Thymus (tissue), 11 donors: ENCODE results near the gene STK38L. TPM values are rescaled to one million over a fixed set of nuclear protein-coding genes. Genes with fewer than 3 reads are reported as not detected.
A peak's percentile ranks its signal among the peaks of the same experiment; 100 is the strongest.

Experiments
- DNase-seq, 9 donors: peaks; one replicate each; pipeline ENCODE4 v3.0.0-alpha.2; 2013; ENCODE audit warnings: low spot score in 9 of 9, low read depth in 6 of 9, missing footprints in 1 of 9
- H3K27ac ChIP-seq, 2 donors: one replicate each; pipeline ENCODE4 v1.5.1; 2013; ENCODE audit warnings: control low read depth in 1 of 2, low read depth in 1 of 2, low read length in 1 of 2, mild to moderate bottlenecking in 1 of 2, moderate library complexity in 1 of 2
- H3K27me3 ChIP-seq, 2 donors: one replicate each; pipeline ENCODE4 v1.5.1; 2013; ENCODE audit warnings: low read length in 1 of 2; ENCODE audit not compliant: control insufficient read depth in 2 of 2, insufficient read depth in 1 of 2
- H3K36me3 ChIP-seq, 2 donors: one replicate each; pipeline ENCODE4 v1.5.1; 2013; ENCODE audit warnings: low read length in 1 of 2, mild to moderate bottlenecking in 1 of 2, moderate library complexity in 1 of 2; ENCODE audit not compliant: control insufficient read depth in 2 of 2, insufficient read depth in 2 of 2
- H3K4me1 ChIP-seq, 2 donors: one replicate each; pipeline ENCODE4 v1.5.1; 2013; ENCODE audit warnings: low read length in 2 of 2; ENCODE audit not compliant: control insufficient read depth in 2 of 2, insufficient read depth in 2 of 2
- H3K4me3 ChIP-seq, 2 donors: one replicate each; pipeline ENCODE4 v1.5.1; 2013; ENCODE audit warnings: low read length in 2 of 2, control low read depth in 1 of 2, mild to moderate bottlenecking in 1 of 2
- H3K9me3 ChIP-seq, 2 donors: one replicate each; pipeline ENCODE4 v1.5.1; 2013; ENCODE audit warnings: low read length in 1 of 2, mild to moderate bottlenecking in 1 of 2; ENCODE audit not compliant: control insufficient read depth in 2 of 2, insufficient read depth in 1 of 2
- WGBS: extraction: QIAGEN DNeasy Blood & Tissue Kit; methylation state at CpG from one replicate; pipeline ENCODE4 v1.1.7; 2013; 5-methylcytosine and 5-hydroxymethylcytosine counted together
- polyA plus RNA-seq: library from polyadenylated mRNA; stranded (reverse); fragments of 200-250 nt; gene quantifications from one replicate; pipeline ENCODE4 v1.2.3, GENCODE V29; 2013
- total RNA-seq: library from RNA; stranded (reverse); fragments of 120-200 nt; gene quantifications from one replicate; pipeline ENCODE4 v1.2.4, GENCODE V29; 2013
- donor health status: healthy.

Gene STK38L
- total and polyA plus RNA-seq, 2 donors: 21.8 to 35.6 TPM

DNA sequence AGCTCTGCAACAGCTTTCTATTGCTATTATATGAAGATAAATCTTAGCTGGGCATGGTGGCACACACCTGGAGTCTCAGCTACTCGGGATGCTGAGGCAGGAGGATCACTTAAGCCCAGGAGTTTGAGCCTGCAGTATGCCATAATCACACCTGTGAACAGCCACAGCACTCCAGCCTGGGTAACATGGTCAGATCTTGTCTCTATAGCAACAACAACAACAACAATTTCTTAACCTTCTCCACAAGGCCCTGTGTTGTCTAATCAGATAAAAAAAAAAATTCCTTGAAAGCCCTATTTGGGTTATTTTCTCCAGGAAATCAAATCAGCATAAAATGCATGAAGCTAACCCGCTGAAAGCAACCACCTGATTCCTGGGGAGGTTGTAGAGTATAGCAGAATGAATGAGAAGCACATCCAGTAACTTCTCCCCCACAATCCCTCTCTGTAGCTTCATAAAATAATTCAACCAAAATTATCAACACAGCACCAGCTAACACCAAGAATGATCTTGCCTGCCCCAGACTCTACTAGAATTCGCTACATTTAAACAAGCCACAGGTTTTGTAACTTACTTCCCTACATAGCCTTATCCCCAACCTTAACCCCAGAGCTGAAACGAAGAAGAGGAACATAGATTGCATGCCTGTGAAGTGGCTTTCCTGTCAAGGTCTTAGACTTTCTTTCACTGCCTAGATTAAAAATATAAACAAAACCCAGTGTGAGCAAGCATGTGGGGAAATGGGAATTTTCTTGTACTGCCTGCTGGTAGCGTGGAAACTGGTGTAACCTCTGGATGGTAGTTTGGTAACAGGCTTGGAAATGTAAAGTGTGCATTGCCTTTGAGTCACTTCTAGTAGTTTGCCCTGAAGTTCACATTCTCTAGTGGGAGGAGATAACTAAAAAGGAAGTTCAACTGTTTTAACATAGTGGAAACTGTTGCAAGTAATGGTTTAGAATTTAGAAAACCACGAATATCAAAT lies 6.0 kb upstream of the STK38L start:
- H3K4me1 ChIP-seq: peaks cover 5 to 17% of the 10 kb centered on the region in 2 donors
- no peak overlapping the region for H3K4me3 ChIP-seq
- H3K27me3 ChIP-seq: no peaks in the 10 kb centered on the region
- WGBS: 48% methylated on average over 6 of the region's 6 CpGs
- no peaks in the 10 kb centered on the region for H3K9me3 ChIP-seq
- H3K36me3 ChIP-seq: no peaks in the 10 kb centered on the region
- peak overlapping the region; percentile 64 to 88 for H3K27ac ChIP-seq
- DNase-seq: peak in 4 of 9 donors; percentile 28 to 76 (median 45)

DNA sequence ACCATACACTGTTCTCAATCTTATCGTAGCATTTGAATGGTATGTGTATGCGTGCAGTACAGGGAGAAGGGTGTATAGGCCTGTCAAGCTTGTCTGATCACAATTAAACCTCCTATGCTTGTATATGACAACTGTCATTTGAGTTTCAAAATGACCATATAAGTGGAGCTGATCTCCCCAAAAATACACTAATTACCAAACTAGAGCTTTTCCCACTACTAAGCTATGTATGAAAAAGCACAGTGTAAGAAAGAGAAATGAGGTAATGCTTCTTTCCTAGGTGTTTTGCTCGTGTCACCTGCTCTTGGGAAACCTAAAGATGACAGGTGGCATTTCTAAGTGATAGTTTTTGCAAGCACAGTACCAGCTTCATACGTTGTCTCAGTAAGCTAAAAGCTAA lies 1.1 kb upstream of the STK38L start:
- no peak overlapping the region for H3K27ac ChIP-seq
- peaks cover 6 to 20% of the 10 kb centered on the region in 2 donors for H3K4me1 ChIP-seq
- no peak overlapping the region for H3K4me3 ChIP-seq
- H3K27me3 ChIP-seq: no peaks in the 10 kb centered on the region
- H3K36me3 ChIP-seq: no peaks in the 10 kb centered on the region
- 97% methylated on average over 4 of the region's 4 CpGs for WGBS
- peaks cover 0 to 5% of the 10 kb centered on the region in 2 donors for H3K9me3 ChIP-seq
- no peak for DNase-seq

DNA sequence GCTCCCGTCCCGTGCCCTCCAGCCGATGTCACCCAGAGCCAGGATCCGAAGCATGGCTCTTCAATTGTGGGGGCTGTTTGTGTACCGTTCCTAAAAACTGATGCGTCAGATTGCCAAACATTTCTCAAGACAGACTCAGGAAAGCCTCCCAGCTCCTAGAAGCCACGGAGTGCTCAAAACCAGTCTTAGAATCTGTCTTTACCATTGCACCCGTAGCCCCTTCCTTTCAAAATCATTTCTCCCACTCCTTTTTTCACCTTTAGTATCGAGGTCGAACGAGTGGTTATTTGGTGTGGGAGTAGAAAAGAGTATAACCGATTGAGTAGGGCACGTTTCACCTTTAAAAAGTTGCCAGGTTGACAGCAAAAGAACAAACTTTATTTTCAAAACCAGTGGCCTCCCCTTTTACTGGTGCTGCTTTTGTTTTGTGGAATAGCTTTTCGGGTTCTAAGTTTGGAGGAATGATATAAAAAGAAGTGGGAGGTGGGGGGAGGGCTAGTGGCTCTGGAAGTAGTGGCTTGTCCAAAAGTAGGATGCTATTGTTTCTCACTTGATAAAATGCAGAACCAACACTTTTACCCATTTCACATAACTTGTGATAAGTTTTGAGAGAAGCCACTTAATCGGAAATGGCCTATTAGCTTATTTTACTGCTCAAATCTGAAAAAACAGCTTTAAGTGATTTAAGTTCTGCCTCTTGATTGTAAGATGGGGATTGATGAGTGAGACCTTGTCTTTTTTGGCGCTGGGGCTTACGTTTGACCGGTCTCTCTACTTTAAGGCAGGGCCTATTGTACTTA lies 803 bp downstream of the STK38L start:
- Histone ChIP-seq H3K4me3 (peak overlapping the region; percentile 90 to 92), H3K27me3 (no peaks in the 10 kb centered on the region), H3K27ac (peak overlapping the region; percentile 86 to 95), H3K9me3 (peaks cover 0 to 5% of the 10 kb centered on the region in 2 donors), H3K4me1 (peaks cover 5 to 13% of the 10 kb centered on the region in 2 donors), H3K36me3 (no peaks in the 10 kb centered on the region)
- 17% methylated on average over 18 of the region's 18 CpGs for WGBS
- peak in 3 of 9 donors; percentile 39 to 66 (median 48) for DNase-seq

DNA sequence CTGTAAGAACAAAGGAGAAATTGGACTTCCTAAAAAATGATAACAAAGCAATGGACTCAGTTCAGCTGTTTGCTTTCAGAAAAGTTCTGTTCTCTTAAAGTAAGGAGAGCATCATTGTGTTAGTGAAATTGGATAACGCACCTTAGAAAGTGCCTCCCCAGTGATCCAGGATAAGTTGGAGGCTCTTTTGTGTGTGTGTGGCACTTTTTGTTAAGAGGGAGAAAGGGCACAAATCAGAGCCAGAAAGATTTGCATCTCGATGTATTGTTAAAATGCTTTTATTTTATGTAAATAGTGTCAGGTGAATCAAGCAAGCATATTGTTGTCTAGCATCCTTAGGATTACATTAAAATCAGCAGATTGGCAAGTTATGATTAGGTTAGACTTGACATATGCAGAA lies 2.1 kb downstream of the STK38L start:
- H3K4me3 ChIP-seq: no peak overlapping the region
- H3K4me1 ChIP-seq: peaks cover 5 to 13% of the 10 kb centered on the region in 2 donors
- H3K36me3 ChIP-seq: no peaks in the 10 kb centered on the region
- H3K9me3 ChIP-seq: peaks cover 0 to 8% of the 10 kb centered on the region in 2 donors
- H3K27me3 ChIP-seq: no peaks in the 10 kb centered on the region
- no peak overlapping the region for H3K27ac ChIP-seq
- 96% methylated on average over 2 of the region's 2 CpGs for WGBS
- no peak for DNase-seq

DNA sequence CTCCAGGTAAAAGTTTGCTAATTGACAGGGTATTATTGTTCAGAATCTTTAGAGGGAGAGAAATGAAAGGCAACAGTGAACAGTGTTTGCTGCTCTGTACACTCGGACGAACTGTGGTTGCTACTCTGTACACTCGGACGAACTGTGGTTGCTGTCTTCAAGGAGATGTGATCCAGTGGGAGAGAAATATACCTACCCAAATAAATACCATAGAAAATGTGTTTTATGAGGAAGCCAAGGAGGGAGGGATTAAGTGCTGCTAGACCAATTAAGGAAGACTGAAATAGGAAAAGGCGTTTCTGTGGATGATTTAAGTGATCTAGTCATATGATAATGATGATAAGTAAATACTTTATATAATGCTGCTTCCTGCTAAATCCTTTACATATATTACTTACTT lies 2.7 kb downstream of the STK38L start:
- Histone ChIP-seq H3K36me3 (no peaks in the 10 kb centered on the region), H3K9me3 (peaks cover 0 to 8% of the 10 kb centered on the region in 2 donors), H3K27me3 (no peaks in the 10 kb centered on the region), H3K4me1 (peaks cover 5 to 13% of the 10 kb centered on the region in 2 donors), H3K27ac (no peak overlapping the region), H3K4me3 (no peak overlapping the region)
- DNase-seq: no peak
- 91% methylated on average over 5 of the region's 5 CpGs for WGBS

DNA sequence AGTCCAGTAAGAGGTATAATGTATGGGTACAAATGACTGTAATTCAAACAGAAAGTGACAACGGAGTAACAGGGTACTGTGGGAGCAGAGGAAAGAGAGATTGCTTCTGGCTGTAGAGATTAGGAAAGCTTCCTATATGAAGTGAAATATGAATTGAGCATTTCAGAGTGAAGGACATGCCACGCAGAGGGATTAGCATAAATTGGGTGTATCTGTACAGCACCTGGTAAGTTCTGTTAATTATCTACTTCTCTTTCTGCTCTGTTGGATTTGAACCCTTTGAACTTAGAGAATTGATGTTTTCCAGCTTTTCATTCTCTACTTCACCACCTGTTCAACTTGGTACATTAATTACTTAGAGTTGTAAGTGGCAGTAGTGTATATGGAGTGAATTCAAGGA lies 8.8 kb downstream of the STK38L start:
- Histone ChIP-seq H3K9me3 (peaks cover 0 to 3% of the 10 kb centered on the region in 2 donors), H3K4me1 (peaks cover 4 to 15% of the 10 kb centered on the region in 2 donors), H3K27ac (no peak overlapping the region), H3K4me3 (no peak overlapping the region), H3K36me3 (no peaks in the 10 kb centered on the region), H3K27me3 (no peaks in the 10 kb centered on the region)
- no peak for DNase-seq
- 86% methylated on average over 2 of the region's 2 CpGs for WGBS

DNA sequence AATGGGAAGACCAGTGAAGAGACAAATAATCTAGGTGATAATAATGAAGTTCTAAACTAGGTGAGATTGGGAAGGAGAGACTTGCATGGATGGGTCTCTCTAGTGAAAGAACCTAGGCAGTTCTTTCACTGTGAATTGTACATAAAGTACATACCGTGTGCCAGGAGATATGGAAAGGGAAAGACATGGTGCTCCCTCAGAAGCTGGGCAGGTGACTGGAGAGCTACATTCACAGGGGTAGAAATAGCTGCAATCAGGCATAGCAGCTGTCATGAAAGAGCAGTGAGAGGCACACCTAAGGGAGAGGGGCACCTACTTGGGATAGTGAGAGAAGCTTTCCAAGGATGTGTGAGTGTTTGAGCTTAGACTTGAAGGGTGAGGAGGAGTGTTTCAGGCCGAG lies 9.3 kb downstream of the STK38L start:
- Histone ChIP-seq H3K27me3 (no peaks in the 10 kb centered on the region), H3K36me3 (no peaks in the 10 kb centered on the region), H3K9me3 (peaks cover 0 to 3% of the 10 kb centered on the region in 2 donors), H3K27ac (no peak overlapping the region), H3K4me3 (no peak overlapping the region), H3K4me1 (peaks cover 4 to 15% of the 10 kb centered on the region in 2 donors)
- no peak for DNase-seq
- WGBS: 96% methylated on average over 2 of the region's 2 CpGs

DNA sequence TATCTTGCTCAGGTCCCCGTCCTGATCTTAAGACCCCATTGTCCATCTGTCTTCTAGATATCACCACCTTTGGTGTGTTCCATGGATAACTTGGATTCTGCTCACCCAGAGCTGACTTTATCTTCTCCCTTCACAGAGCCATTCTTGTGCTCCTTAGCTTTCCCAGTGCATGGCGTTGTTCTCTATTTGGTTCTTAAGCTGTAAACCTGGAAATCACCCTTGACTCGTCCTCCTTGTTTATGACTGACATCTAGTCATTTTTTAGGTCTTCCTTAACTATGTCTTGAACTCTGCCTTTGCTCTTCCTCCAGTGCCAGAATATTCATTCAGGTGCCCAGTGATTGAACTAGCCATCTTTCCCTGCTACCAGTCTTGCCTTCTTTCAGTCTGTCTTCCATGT lies 11.7 kb downstream of the STK38L start:
- 94% methylated on average over 3 of the region's 3 CpGs for WGBS
- H3K36me3 ChIP-seq: no peaks in the 10 kb centered on the region
- peaks cover 4 to 15% of the 10 kb centered on the region in 2 donors for H3K4me1 ChIP-seq
- no peaks in the 10 kb centered on the region for H3K9me3 ChIP-seq
- no peak overlapping the region for H3K27ac ChIP-seq
- H3K27me3 ChIP-seq: no peaks in the 10 kb centered on the region
- DNase-seq: no peak
- H3K4me3 ChIP-seq: no peak overlapping the region
